Mammary epithelial cell (primary cell): ENCODE data around the gene MRPS35.

ENCODE experiments used
- CTCF ChIP-seq, 2 donors: IDR thresholded peaks in 1 of 2; conservative IDR thresholded peaks in 1 of 2; 2 replicates each; pipeline ENCODE4 v1.5.1; 2011 to 2012; ENCODE audit warnings: inconsistent platforms in 2 of 2, low read length in 2 of 2, mild to moderate bottlenecking in 2 of 2, control low read depth in 1 of 2, low read depth in 1 of 2; ENCODE audit not compliant: insufficient read depth in 1 of 2; ENCODE audit errors: extremely low read depth in 1 of 2
- EZH2 ChIP-seq: IDR thresholded peaks from 2 replicates; pipeline ENCODE4 v1.6.1; 2012; ENCODE audit warnings: low read length, inconsistent platforms, borderline replicate concordance

- TF ChIP-seq EZH2 = no peak
- peak; percentile 91 to 93 for TF ChIP-seq CTCF (conservative IDR thresholded peaks at IDR 0.05 in 1 of 2, IDR thresholded peaks at IDR 0.05 in 1 of 2; ENCODE audit: extremely low read depth in 1 of 2, insufficient read depth in 1 of 2, low read depth in 1 of 2, low read length in 2 of 2)
Measured at GRCh38 chr12:27733052-27733656, 22.5 kb downstream of the MRPS35 start.
